Transverse colon (tissue), 4 donors: ENCODE measurements around the gene TPD52L2. TPM values are rescaled to one million over a fixed set of nuclear protein-coding genes. Genes with fewer than 3 reads are reported as not detected.
A peak's percentile ranks its signal among the peaks of the same experiment; 100 is the strongest.

Source experiments
- DNase-seq: peaks from one replicate; pipeline ENCODE4 v3.0.0-alpha.2; 2019
- H3K27ac ChIP-seq, 4 donors: fragments of 200-600 bp; sonication (generic); 2 replicates each; pipeline ENCODE4 v1.5.1; 2016 to 2018; ENCODE audit warnings: inconsistent platforms in 4 of 4
- H3K27me3 ChIP-seq: fragments of 200-600 bp; sonication (generic); 2 replicates; pipeline ENCODE4 v1.5.1; 2017; ENCODE audit warnings: inconsistent platforms
- H3K36me3 ChIP-seq, 4 donors: fragments of 200-600 bp; sonication (generic); 2 replicates each; pipeline ENCODE4 v1.5.1; 2017 to 2019; ENCODE audit warnings: inconsistent platforms in 4 of 4
- H3K4me1 ChIP-seq, 4 donors: fragments of 200-600 bp; sonication (generic); 2 replicates each; pipeline ENCODE4 v1.5.1; 2017 to 2020; ENCODE audit warnings: inconsistent platforms in 4 of 4
- H3K4me3 ChIP-seq, 4 donors: fragments of 200-600 bp; sonication (generic); 1 replicate in 1 of 4; 2 replicates in 3 of 4; pipeline versions ENCODE4 v1.5.1 to v1.6.1; 2017 to 2019; ENCODE audit warnings: inconsistent platforms in 4 of 4
- H3K9me3 ChIP-seq, 2 donors: fragments of 200-600 bp; sonication (generic); 2 replicates each; pipeline ENCODE4 v1.5.1; 2017 to 2019; ENCODE audit warnings: inconsistent platforms in 2 of 2
- CTCF ChIP-seq, 5 experiments: fragments of 200-600 bp in 3 of 5; fragments of 450-650 bp in 2 of 5; sonication (generic) in 3 of 5; IDR thresholded peaks; 1 replicate in 2 of 5; 2 replicates in 3 of 5; pipeline ENCODE4 v1.5.1; 2016 to 2017; ENCODE audit warnings: antibody characterized with exemption in 5 of 5, inconsistent platforms in 3 of 5, mild to moderate bottlenecking in 2 of 5, moderate library complexity in 1 of 5
- EP300 ChIP-seq: sonication (generic); formaldehyde crosslinking; IDR thresholded peaks from one replicate; pipeline ENCODE4 v1.6.1; 2017; ENCODE audit warnings: antibody characterized with exemption, low read depth
- POLR2A ChIP-seq: fragments of 450-650 bp; IDR thresholded peaks from one replicate; pipeline ENCODE4 v1.6.1; 2016; ENCODE audit warnings: antibody characterized with exemption, mild to moderate bottlenecking, moderate library complexity
- POLR2AphosphoS5 ChIP-seq, 3 donors: sonication (generic); formaldehyde crosslinking; IDR thresholded peaks; one replicate each; pipeline ENCODE4 v1.6.1; 2016; ENCODE audit warnings: antibody characterized with exemption in 3 of 3
- WGBS, 2 donors: methylation state at CpG; one replicate each; pipeline ENCODE4 v1.1.5; 2018; ENCODE audit warnings: low coverage in 1 of 2; 5-methylcytosine and 5-hydroxymethylcytosine counted together
- in situ Hi-C, 4 donors: fragments of 200-750 bp; cut with MboI; loops; one replicate each; pipeline versions ENCODE4 v1.15.0 to v1.15.1; 2017; ENCODE audit warnings: low sequenced_read_pairs in 3 of 4, low pct_ligation_motif_present in 1 of 4, low pct_unique_long_range_greater_than_20kb in 1 of 4
- intact Hi-C: fragments of 100-400 bp; cut with DNase I; formaldehyde crosslinking; loops from one replicate; pipeline ENCODE4 v1.15.1; 2023; ENCODE audit warnings: low total_unique reads
- total RNA-seq, 4 donors: library from RNA; depleted of rRNA; stranded (reverse); fragments of >200 nt; gene quantifications; one replicate each; pipeline ENCODE4 v1.1.0, GENCODE V29; 2016

TPD52L2 gene
- total RNA-seq, 4 donors from 2014 or later: 40.8 to 67.0 (median 62.6) TPM

DNA sequence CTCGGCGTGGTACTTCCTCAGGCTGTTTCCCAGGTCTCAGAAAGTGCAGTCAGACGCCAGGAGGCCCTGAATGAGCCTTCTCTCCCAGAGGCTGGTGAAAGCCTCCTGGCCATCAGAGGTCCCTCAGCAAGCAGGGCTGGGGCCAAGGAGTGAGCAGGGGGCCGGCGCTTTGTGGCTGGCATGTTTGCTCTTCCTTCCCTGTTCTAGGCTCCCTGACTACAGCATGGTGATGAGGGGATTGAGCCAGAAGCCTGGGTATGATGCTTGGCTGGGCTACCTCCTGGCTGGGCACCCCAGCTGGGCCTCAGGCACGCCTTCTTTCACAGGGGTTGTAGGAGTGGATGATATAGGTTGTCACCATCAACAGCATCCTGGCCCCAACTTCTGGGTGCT is 18.1 kb downstream of the TPD52L2 start:
- Histone ChIP-seq H3K27me3 (no peaks in the 10 kb centered on the region), H3K27ac (no peak overlapping the region), H3K9me3 (no peaks in the 10 kb centered on the region), H3K4me1 (no peaks in the 10 kb centered on the region), H3K36me3 (peaks cover 0 to 13% (median 4%) of the 10 kb centered on the region in 4 donors), H3K4me3 (no peak overlapping the region)
- TF ChIP-seq EP300: no peak
- intact Hi-C loops (no loop called here), in situ Hi-C loops (no loop called here)
- WGBS, 2 donors: 96% methylated on average over 5 of the region's 6 CpGs; no CpG with 5 or more reads in 1 of the 2 donors
- DNase-seq: no peak

DNA sequence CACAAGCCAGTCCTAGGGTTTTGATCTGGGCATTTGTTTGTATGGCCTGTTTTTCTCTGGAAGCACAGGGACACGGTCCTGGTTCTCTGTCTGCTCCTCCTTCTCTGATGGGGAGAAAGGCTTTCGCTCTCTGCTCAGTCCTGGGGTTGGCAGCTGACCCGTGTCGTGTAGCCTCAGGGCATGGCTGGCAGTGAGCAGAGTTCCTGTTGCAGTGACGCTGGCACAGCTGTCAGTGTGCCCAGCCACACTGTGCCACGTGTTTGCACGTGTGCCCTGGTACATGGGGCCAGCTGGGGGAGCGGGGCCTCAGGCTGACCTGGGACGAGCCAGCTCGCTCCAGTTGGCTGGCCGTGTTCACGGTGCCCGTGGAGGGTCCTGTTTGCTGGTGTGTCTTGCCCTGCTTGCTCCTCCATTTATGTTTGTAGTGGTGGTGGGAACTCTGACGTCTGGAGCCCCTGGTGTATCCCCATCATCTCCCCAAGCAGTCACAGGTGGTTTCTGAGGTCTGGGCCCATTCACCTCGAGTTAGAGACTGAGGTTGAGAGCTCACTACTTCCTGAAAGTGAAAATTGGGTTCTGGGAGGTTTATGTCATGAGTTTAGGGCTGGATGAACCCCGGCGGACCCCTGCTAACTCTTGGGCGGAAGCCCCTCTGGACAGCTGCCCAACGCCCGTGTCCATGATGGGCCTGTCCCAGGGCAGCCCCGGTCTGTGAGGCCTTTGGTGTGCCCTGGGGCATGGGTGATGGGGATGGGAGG is 19.6 kb downstream of the TPD52L2 start:
- in situ Hi-C loops: no loop called here

GRCh38 chr20:63885264-63886053 is 20.4 kb downstream of the TPD52L2 start:
- in situ Hi-C loops: no loop called here
- WGBS, 2 donors: 80% methylated on average over 1 to 27 of the region's 27 CpGs
- peak; percentile 34 for DNase-seq
- TF ChIP-seq POLR2AphosphoS5 (IDR thresholded peaks at IDR 0.05) (no peak), EP300 (no peak), CTCF (IDR thresholded peaks at IDR 0.05) (no peak), POLR2A (no peak)
- Histone ChIP-seq H3K4me1 (no peaks in the 10 kb centered on the region), H3K27ac (no peak overlapping the region), H3K4me3 (no peak overlapping the region), H3K9me3 (no peaks in the 10 kb centered on the region), H3K36me3 (peaks cover 0 to 19% (median 9%) of the 10 kb centered on the region in 4 donors), H3K27me3 (no peaks in the 10 kb centered on the region)
- intact Hi-C loops: no loop called here

More for the DNA sequence above, 19.6 kb downstream of the TPD52L2 start:
- Histone ChIP-seq H3K9me3 (no peaks in the 10 kb centered on the region), H3K4me1 (no peaks in the 10 kb centered on the region), H3K36me3 (peaks cover 0 to 18% (median 7%) of the 10 kb centered on the region in 4 donors), H3K27me3 (no peaks in the 10 kb centered on the region), H3K4me3 (no peak overlapping the region), H3K27ac (no peak overlapping the region)
- no peak for DNase-seq
- WGBS, 2 donors: 84 to 94% methylated on average over 6 to 21 of the region's 21 CpGs
- intact Hi-C loops: no loop called here
- TF ChIP-seq POLR2AphosphoS5 (IDR thresholded peaks at IDR 0.05): no peak
- TF ChIP-seq EP300: no peak
- TF ChIP-seq POLR2A: no peak
- no peak for TF ChIP-seq CTCF (IDR thresholded peaks at IDR 0.05)

DNA sequence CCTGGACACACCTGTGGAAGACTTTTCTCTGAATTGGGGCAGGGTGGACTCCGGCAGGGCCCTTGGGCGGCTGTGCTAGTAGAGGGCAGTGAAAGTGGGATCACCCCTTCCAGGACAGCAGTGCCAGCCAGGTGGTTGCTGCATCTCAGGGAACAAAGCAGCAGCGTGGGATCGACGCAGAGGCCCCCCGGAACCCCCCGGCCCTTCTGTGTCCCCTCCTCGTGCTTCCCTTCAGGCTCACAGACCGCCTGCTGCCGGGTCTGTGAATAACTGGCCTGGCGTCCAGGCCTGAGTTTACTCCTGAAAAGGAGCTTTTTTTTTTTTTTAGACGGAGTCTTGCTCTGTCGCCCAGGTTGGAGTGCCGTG is 21.0 kb downstream of the TPD52L2 start:
- Histone ChIP-seq H3K36me3 (peaks cover 0 to 23% (median 9%) of the 10 kb centered on the region in 4 donors), H3K4me1 (no peaks in the 10 kb centered on the region), H3K9me3 (no peaks in the 10 kb centered on the region), H3K27ac (no peak overlapping the region), H3K4me3 (no peak overlapping the region), H3K27me3 (no peaks in the 10 kb centered on the region)
- no peak for DNase-seq
- in situ Hi-C loops: no loop called here
- 97% methylated on average over 14 of the region's 14 CpGs; no CpG with 5 or more reads in 1 of the 2 donors for WGBS, 2 donors
- TF ChIP-seq EP300 (no peak), POLR2AphosphoS5 (IDR thresholded peaks at IDR 0.05) (no peak), CTCF (IDR thresholded peaks at IDR 0.05) (no peak), POLR2A (no peak)
- intact Hi-C loops: no loop called here
